PC-9 (cell line): ENCODE measurements around the gene REEP3. TPM values are rescaled to one million over a fixed set of nuclear protein-coding genes. Genes with fewer than 3 reads are reported as not detected.

Source experiments
- BruUV-seq: library from RNA; stranded (reverse); fragments of 400-500 nt; replicated peaks from 2 replicates; lab custom pipeline; 2021; lab: Mats Ljungman, UMichigan
- CTCF ChIA-PET: fragments of 300-600 bp; sonication (Branson Sonifier 250); formaldehyde crosslinking; loops from one replicate; lab custom pipeline; 2022; ENCODE audit warnings: antibody characterized with exemption; lab: Charles Lee
- POLR2A ChIA-PET: fragments of 300-600 bp; sonication (Branson Sonifier 250); formaldehyde crosslinking; loops from one replicate; lab custom pipeline; 2022; ENCODE audit warnings: antibody characterized with exemption; ENCODE audit not compliant: unreplicated experiment; lab: Charles Lee
- DNase-seq, 2 experiments: peaks; one replicate each; pipeline versions ENCODE4 v3.0.0 to v3.0.0-alpha.2; 2015 to 2022; ENCODE audit warnings: mixed read lengths in 1 of 2
- H2AFZ ChIP-seq: fragments of 200-600 bp; sonication (generic); 2 replicates; pipeline ENCODE4 v1.8.1; 2017; ENCODE audit warnings: antibody characterized with exemption
- H3F3A ChIP-seq: fragments of 200-600 bp; sonication (generic); 2 replicates; pipeline ENCODE4 v1.8.1; 2017; ENCODE audit warnings: antibody characterized with exemption, mild to moderate bottlenecking, low read depth; ENCODE audit not compliant: insufficient read depth
- H3K27ac ChIP-seq: fragments of 200-600 bp; sonication (generic); 2 replicates; pipeline ENCODE4 v1.6.1; 2016; ENCODE audit warnings: mixed run types
- H3K27me3 ChIP-seq: fragments of 200-600 bp; sonication (generic); 2 replicates; pipeline ENCODE4 v1.6.1; 2016; ENCODE audit warnings: low read depth, mixed run types; ENCODE audit not compliant: insufficient read depth
- H3K36me3 ChIP-seq: fragments of 200-600 bp; sonication (generic); 2 replicates; pipeline ENCODE4 v1.6.1; 2016; ENCODE audit warnings: low read depth, mixed run types
- H3K4me1 ChIP-seq: fragments of 200-600 bp; sonication (generic); replicated peaks from 2 replicates; pipeline ENCODE4 v1.6.1; 2016; ENCODE audit warnings: mixed run types; ENCODE audit not compliant: insufficient read depth
- H3K4me2 ChIP-seq: fragments of 200-600 bp; sonication (generic); 2 replicates; pipeline ENCODE4 v1.6.1; 2017; ENCODE audit warnings: mixed run types
- H3K4me3 ChIP-seq: fragments of 200-600 bp; sonication (generic); 2 replicates; pipeline ENCODE4 v1.6.1; 2016; ENCODE audit warnings: mixed run types
- H3K79me2 ChIP-seq: fragments of 200-600 bp; sonication (generic); 2 replicates; pipeline ENCODE4 v1.6.1; 2017; ENCODE audit warnings: low read depth, mixed run types
- H3K9me2 ChIP-seq: fragments of 200-600 bp; sonication (generic); 2 replicates; pipeline ENCODE4 v1.8.1; 2017; ENCODE audit warnings: mild to moderate bottlenecking; ENCODE audit not compliant: insufficient read depth
- H3K9me3 ChIP-seq: fragments of 200-600 bp; sonication (generic); 2 replicates; pipeline ENCODE4 v1.8.1; 2016; ENCODE audit warnings: low read depth; ENCODE audit not compliant: insufficient read depth
- H4K20me1 ChIP-seq: fragments of 200-600 bp; sonication (generic); 2 replicates; pipeline ENCODE4 v1.8.1; 2017; ENCODE audit not compliant: insufficient read depth
- CTCF ChIP-seq: fragments of 200-600 bp; sonication (generic); conservative IDR thresholded peaks from 2 replicates; pipeline ENCODE4 v1.6.1; 2017; ENCODE audit warnings: mixed run types, antibody characterized with exemption, mild to moderate bottlenecking, moderate library complexity
- EZH2 ChIP-seq: fragments of 200-600 bp; sonication (generic); IDR thresholded peaks from 2 replicates; pipeline ENCODE4 v1.8.0; 2017; ENCODE audit warnings: antibody characterized with exemption, low read depth
- intact Hi-C: fragments of 100-400 bp; cut with micrococcal nuclease; formaldehyde crosslinking; loops from one replicate; pipeline ENCODE4 v1.10.0; 2022; ENCODE audit not compliant: unreplicated experiment
- total RNA-seq: library from RNA; stranded (reverse); gene quantifications from 2 replicates; pipeline ENCODE4 v1.2.3, GENCODE V29; 2021

Gene REEP3
- total RNA-seq, 1 experiment from 2014 or later = 56.4 TPM

DNA sequence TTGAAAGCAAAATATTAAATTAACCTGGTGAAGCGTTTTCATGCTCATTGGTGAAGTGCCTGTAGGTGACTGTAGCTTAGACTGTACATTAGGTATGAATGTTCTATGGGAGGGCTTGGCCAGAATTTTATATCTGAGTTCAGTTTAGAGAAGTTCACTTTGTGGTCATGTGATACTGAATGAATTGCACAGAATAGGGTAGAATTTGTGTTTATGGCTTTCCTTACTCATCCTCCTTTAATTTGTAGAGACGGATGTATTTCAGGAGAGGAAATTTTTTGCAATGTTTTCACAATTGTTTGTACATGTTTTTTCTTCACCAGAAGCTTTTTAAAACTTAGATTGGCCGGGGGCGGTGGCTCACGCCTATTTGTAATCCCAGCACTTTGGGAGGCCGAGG lies 32.3 kb downstream of the REEP3 start:
- no peak for DNase-seq
- peak overlapping the region; percentile 99 for H3K27ac ChIP-seq
- no peaks in the 10 kb centered on the region for H4K20me1 ChIP-seq
- no peaks in the 10 kb centered on the region for H3K9me2 ChIP-seq
- peaks cover 5% of the 10 kb centered on the region; the same call in 1 of the 2 replicates for H3K36me3 ChIP-seq
- peak overlapping the region; percentile 39; the same call in 1 of the 2 replicates for H3K4me3 ChIP-seq
- H3K4me2 ChIP-seq = peak overlapping the region; percentile 70
- BruUV-seq = TSS peak; percentile 29
- TF ChIP-seq CTCF (no peak), EZH2 (no peak)
- no peaks in the 10 kb centered on the region for H3K9me3 ChIP-seq
- peaks cover 65% of the 10 kb centered on the region for H3K79me2 ChIP-seq
- ChIA-PET CTCF (interaction anchor here (0.6 to 1.2 kb wide), 2 partner anchors 77 to 167 kb away, joined by 3 read pairs; no protein-coding TSS in a partner anchor), POLR2A (interaction anchor here (0.6 to 1.3 kb wide), 5 partner anchors 10 to 417 kb away, joined by 3 to 13 read pairs (median 3); no protein-coding TSS in a partner anchor)
- H2AFZ ChIP-seq = 0 out of 2 replicates have a peak overlapping the region, but pooled peaks have one; percentile 7
- H3K4me1 ChIP-seq = peaks cover 42% of the 10 kb centered on the region
- peaks cover 36% of the 10 kb centered on the region for H3F3A ChIP-seq
- no peaks in the 10 kb centered on the region for H3K27me3 ChIP-seq
- intact Hi-C loops = loop anchor here (1.0 to 2.0 kb wide), 4 partner anchors 31 to 285 kb away; no protein-coding TSS in a partner anchor

- TF ChIP-seq EZH2 (no peak), CTCF (no peak)
Measured at GRCh38 chr10:63554657-63555056, 33.5 kb downstream of the REEP3 start.

GRCh38 chr10:63555330-63555729 lies 34.1 kb downstream of the REEP3 start:
- ChIA-PET CTCF (interaction anchor here (0.5 kb wide), 1 partner anchor 55 kb away, joined by 3 read pairs; no protein-coding TSS in a partner anchor), POLR2A (interaction anchor here (0.8 kb wide), 2 partner anchors 32 to 48 kb away, joined by 3 read pairs; no protein-coding TSS in a partner anchor)
- TF ChIP-seq EZH2 = no peak
- TF ChIP-seq CTCF = no peak
- Histone ChIP-seq H3K4me3 (no peak overlapping the region), H3K4me1 (peaks cover 36% of the 10 kb centered on the region), H3K9me2 (no peaks in the 10 kb centered on the region), H3K27me3 (no peaks in the 10 kb centered on the region), H3F3A (peaks cover 36% of the 10 kb centered on the region), H4K20me1 (no peaks in the 10 kb centered on the region), H3K27ac (peak overlapping the region; percentile 99), H3K79me2 (peaks cover 66% of the 10 kb centered on the region), H3K9me3 (no peaks in the 10 kb centered on the region), H3K36me3 (peaks cover 5% of the 10 kb centered on the region; the same call in 1 of the 2 replicates), H2AFZ (no peak overlapping the region), H3K4me2 (peak overlapping the region; percentile 70; the same call in 1 of the 2 replicates)
- no TSS peak for BruUV-seq
- DNase-seq = no peak
- intact Hi-C loops = no loop called here

More at GRCh38 chr10:63554657-63555056, 33.5 kb downstream of the REEP3 start:
- DNase-seq = peak; percentile 60
- no TSS peak for BruUV-seq
- H3K4me3 ChIP-seq = peak overlapping the region; percentile 1; the same call in 1 of the 2 replicates
- peak overlapping the region; percentile 70 for H3K4me2 ChIP-seq
- ChIA-PET CTCF (interaction anchor here (0.5 to 1.2 kb wide), 2 partner anchors 56 to 166 kb away, joined by 3 read pairs; no protein-coding TSS in a partner anchor), POLR2A (interaction anchor here (0.8 kb wide), 2 partner anchors 32 to 48 kb away, joined by 3 read pairs; no protein-coding TSS in a partner anchor)
- H3K9me2 ChIP-seq = no peaks in the 10 kb centered on the region
- peaks cover 36% of the 10 kb centered on the region for H3F3A ChIP-seq
- peak overlapping the region; percentile 99 for H3K27ac ChIP-seq
- peaks cover 36% of the 10 kb centered on the region for H3K4me1 ChIP-seq
- intact Hi-C loops = loop anchor here (1.0 kb wide), 1 partner anchor 158 kb away; no protein-coding TSS in a partner anchor
- no peaks in the 10 kb centered on the region for H3K9me3 ChIP-seq
- peaks cover 5% of the 10 kb centered on the region; the same call in 1 of the 2 replicates for H3K36me3 ChIP-seq
- no peaks in the 10 kb centered on the region for H4K20me1 ChIP-seq
- no peaks in the 10 kb centered on the region for H3K27me3 ChIP-seq
- H2AFZ ChIP-seq = no peak overlapping the region
- peaks cover 68% of the 10 kb centered on the region for H3K79me2 ChIP-seq
